SK-N-SH treated with all-trans-retinoic acid at 6 μM for 48 hours (cell line): ENCODE measurements around the gene MLPH.

Experiments
- ATAC-seq: fragments of 200-7000 bp; cut with Tn5 transposase; 3 replicates; pipeline ENCODE4 v1.9.1; 2020; ENCODE audit warnings: mild to moderate bottlenecking, moderate library complexity
- ARNTL ChIP-seq: fragments of 450-650 bp; formaldehyde crosslinking; IDR thresholded peaks from 2 replicates; pipeline ENCODE4 v1.5.0; 2020; ENCODE audit warnings: low read depth, mild to moderate bottlenecking, moderate library complexity, borderline replicate concordance
- BACH2 ChIP-seq: fragments of 250-450 bp; sonication (Bioruptor Pico); IDR thresholded peaks from 2 replicates; pipeline ENCODE4 v1.9.0; 2021; ENCODE audit warnings: mild to moderate bottlenecking, borderline replicate concordance
- CREB5 ChIP-seq: fragments of 250-450 bp; sonication (Bioruptor Pico); IDR thresholded peaks from 2 replicates; pipeline ENCODE4 v1.5.1; 2020; ENCODE audit warnings: low read depth, mild to moderate bottlenecking, moderate library complexity
- CSDC2 ChIP-seq: fragments of 250-450 bp; sonication (Bioruptor Pico); IDR thresholded peaks from 2 replicates; pipeline ENCODE4 v1.5.0; 2020; ENCODE audit warnings: mild to moderate bottlenecking, moderate library complexity
- CSRNP3 ChIP-seq: fragments of 250-450 bp; sonication (Bioruptor Pico); IDR thresholded peaks from 2 replicates; pipeline ENCODE4 v1.5.1; 2021; ENCODE audit warnings: mild to moderate bottlenecking, moderate library complexity
- ESRRG ChIP-seq: fragments of 250-450 bp; sonication (Bioruptor Pico); IDR thresholded peaks from 2 replicates; pipeline ENCODE4 v1.6.1; 2021; ENCODE audit warnings: mild to moderate bottlenecking
- GLIS3 ChIP-seq: fragments of 250-450 bp; sonication (Bioruptor Pico); IDR thresholded peaks from 2 replicates; pipeline ENCODE4 v1.5.0; 2020; ENCODE audit warnings: mild to moderate bottlenecking, moderate library complexity
- ISL1 ChIP-seq: fragments of 250-450 bp; sonication (Bioruptor Pico); IDR thresholded peaks from 2 replicates; pipeline ENCODE4 v2.1.2; 2022; ENCODE audit warnings: mild to moderate bottlenecking, moderate library complexity
- OSR1 ChIP-seq: fragments of 250-450 bp; sonication (Bioruptor Pico); IDR thresholded peaks from 2 replicates; pipeline ENCODE4 v1.8.0; 2022; ENCODE audit warnings: moderate library complexity, mild to moderate bottlenecking, inconsistent platforms
- PATZ1 ChIP-seq: fragments of 250-450 bp; sonication (Bioruptor Pico); IDR thresholded peaks from 2 replicates; pipeline ENCODE4 v1.8.0; 2020; ENCODE audit warnings: mild to moderate bottlenecking, moderate library complexity, borderline replicate concordance
- POU6F1 ChIP-seq: fragments of 250-450 bp; sonication (Bioruptor Pico); IDR thresholded peaks from 2 replicates; pipeline ENCODE4 v1.8.0; 2021; ENCODE audit warnings: low read depth, mild to moderate bottlenecking, moderate library complexity, borderline replicate concordance
- PPARA ChIP-seq: fragments of 250-450 bp; sonication (Bioruptor Pico); IDR thresholded peaks from 2 replicates; pipeline ENCODE4 v1.5.0; 2020; ENCODE audit warnings: mild to moderate bottlenecking, borderline replicate concordance
- RARB ChIP-seq: fragments of 250-450 bp; sonication (Bioruptor Pico); IDR thresholded peaks from 2 replicates; pipeline ENCODE4 v1.8.0; 2021; ENCODE audit warnings: mild to moderate bottlenecking, moderate library complexity
- SNAI2 ChIP-seq: fragments of 250-450 bp; sonication (Bioruptor Pico); IDR thresholded peaks from 2 replicates; pipeline ENCODE4 v1.5.0; 2020; ENCODE audit warnings: mild to moderate bottlenecking, moderate library complexity
- TCF4 ChIP-seq: fragments of 250-450 bp; sonication (Bioruptor Pico); IDR thresholded peaks from 2 replicates; pipeline ENCODE4 v1.8.0; 2021; ENCODE audit warnings: mild to moderate bottlenecking, moderate library complexity, borderline replicate concordance
- TOX ChIP-seq: fragments of 250-450 bp; sonication (Bioruptor Pico); IDR thresholded peaks from 2 replicates; pipeline ENCODE4 v1.8.0; 2021; ENCODE audit warnings: mild to moderate bottlenecking, moderate library complexity, borderline replicate concordance
- TSHZ2 ChIP-seq: fragments of 250-450 bp; sonication (Bioruptor Pico); IDR thresholded peaks from 2 replicates; pipeline ENCODE4 v1.5.0; 2020; ENCODE audit warnings: mild to moderate bottlenecking, moderate library complexity
- ZC3H10 ChIP-seq: fragments of 250-450 bp; sonication (Bioruptor Pico); IDR thresholded peaks from 2 replicates; pipeline ENCODE4 v1.5.1; 2021; ENCODE audit warnings: mild to moderate bottlenecking, moderate library complexity
- ZFP30 ChIP-seq: fragments of 450-650 bp; formaldehyde crosslinking; IDR thresholded peaks from 2 replicates; pipeline ENCODE4 v1.5.0; 2022; ENCODE audit warnings: mild to moderate bottlenecking, moderate library complexity
- ZNF565 ChIP-seq: fragments of 450-650 bp; formaldehyde crosslinking; conservative IDR thresholded peaks from 2 replicates; pipeline ENCODE4 v1.5.0; 2020; ENCODE audit warnings: low read depth, mild to moderate bottlenecking, moderate library complexity
- ZNF70 ChIP-seq: fragments of 450-650 bp; formaldehyde crosslinking; IDR thresholded peaks from 2 replicates; pipeline ENCODE4 v1.5.0; 2020; ENCODE audit warnings: mild to moderate bottlenecking, moderate library complexity
- ZNF8 ChIP-seq: fragments of 450-650 bp; formaldehyde crosslinking; IDR thresholded peaks from 2 replicates; pipeline ENCODE4 v1.5.0; 2020; ENCODE audit warnings: mild to moderate bottlenecking, moderate library complexity

Gene MLPH

GRCh38 chr2:237486819-237487448 is at the start of gene MLPH:
TSS of gene MLPH (plus strand) at chr2:237487251. CDS start at chr2:237493427, 6,176 bp downstream.
- TF ChIP-seq ESRRG (CRISPR knock-in tag) (no peak), CSDC2 (CRISPR knock-in tag) (no peak), CSRNP3 (CRISPR knock-in tag) (no peak), CREB5 (CRISPR knock-in tag) (no peak), GLIS3 (no peak), PATZ1 (no peak), TCF4 (CRISPR knock-in tag) (no peak), SNAI2 (CRISPR knock-in tag) (no peak), PPARA (no peak), ZNF8 (CRISPR knock-in tag) (no peak), OSR1 (CRISPR knock-in tag) (no peak), TOX (CRISPR knock-in tag) (no peak), ZC3H10 (CRISPR knock-in tag) (no peak), BACH2 (no peak), ZNF565 (CRISPR knock-in tag) (no peak), TSHZ2 (no peak), ARNTL (CRISPR knock-in tag) (no peak)
- TF ChIP-seq, all 23 proteins: peak for 0
- peak; percentile 90 for ATAC-seq

GRCh38 chr2:237437566-237437965 is 49.5 kb upstream of the MLPH start:
- TF ChIP-seq ZNF70 (CRISPR knock-in tag) (no peak), RARB (no peak), TSHZ2 (no peak), SNAI2 (CRISPR knock-in tag) (no peak), TCF4 (CRISPR knock-in tag) (no peak), ISL1 (CRISPR knock-in tag) (no peak), ZFP30 (CRISPR knock-in tag) (no peak), POU6F1 (no peak), PPARA (no peak), GLIS3 (no peak), ESRRG (CRISPR knock-in tag) (no peak), CSRNP3 (CRISPR knock-in tag) (no peak), BACH2 (no peak)
- TF ChIP-seq, all 23 proteins: peak for 0
- no peak for ATAC-seq
